Panc1 (cell line): Measurements from ENCODE around the gene F2. TPM values are rescaled to one million over a fixed set of nuclear protein-coding genes. Genes with fewer than 3 reads are reported as not detected.

ENCODE experiments used
- ATAC-seq: fragments of 200-7000 bp; cut with Tn5 transposase; 2 replicates; pipeline ENCODE4 v1.9.1; 2020; ENCODE audit warnings: mild to moderate bottlenecking, moderate library complexity
- BruUV-seq: library from RNA; stranded (reverse); fragments of 400-500 nt; replicated peaks from 2 replicates; lab custom pipeline; 2021; lab: Mats Ljungman, UMichigan
- CTCF ChIA-PET: fragments of 300-600 bp; sonication (Branson Sonifier 250); formaldehyde crosslinking; loops from one replicate; lab custom pipeline; 2022; ENCODE audit warnings: antibody characterized with exemption; lab: Charles Lee
- POLR2A ChIA-PET: fragments of 300-600 bp; sonication (Branson Sonifier 250); formaldehyde crosslinking; loops from one replicate; lab custom pipeline; 2022; ENCODE audit warnings: antibody characterized with exemption; lab: Charles Lee
- DNase-seq: peaks from one replicate; pipeline ENCODE4 v3.0.0-alpha.2; 2010; ENCODE audit warnings: low read depth, low spot score
- H3K27ac ChIP-seq: 2 replicates; pipeline ENCODE4 v1.5.1; 2011; ENCODE audit warnings: mild to moderate bottlenecking, low read length, inconsistent platforms
- H3K27me3 ChIP-seq: fragments of 200-500 bp; sonication (Bioruptor generic); 2 replicates; pipeline ENCODE4 v1.6.0; 2014; ENCODE audit warnings: low read length, inconsistent platforms; ENCODE audit not compliant: control insufficient read depth, insufficient read depth
- H3K36me3 ChIP-seq: fragments of 200-500 bp; sonication (Bioruptor generic); 2 replicates; pipeline ENCODE4 v1.5.1; 2014; ENCODE audit warnings: inconsistent platforms, mild to moderate bottlenecking, low read length, moderate library complexity; ENCODE audit not compliant: control insufficient read depth, insufficient read depth
- H3K4me1 ChIP-seq: 2 replicates; pipeline ENCODE4 v1.5.1; 2011; ENCODE audit warnings: inconsistent platforms, mild to moderate bottlenecking, low read length, moderate library complexity; ENCODE audit not compliant: control insufficient read depth, insufficient read depth
- H3K4me3 ChIP-seq, 2 experiments: 2 replicates each; pipeline ENCODE4 v1.5.1; 2011 to 2012; ENCODE audit warnings: low read depth in 2 of 2, low read length in 2 of 2, mild to moderate bottlenecking in 2 of 2, inconsistent platforms in 1 of 2, moderate library complexity in 1 of 2
- H3K9me3 ChIP-seq: fragments of 200-500 bp; sonication (Bioruptor generic); 2 replicates; pipeline ENCODE4 v1.5.1; 2014; ENCODE audit warnings: low read depth, mild to moderate bottlenecking, inconsistent platforms, low read length, moderate library complexity; ENCODE audit not compliant: control insufficient read depth, insufficient read depth
- POLR2AphosphoS5 ChIP-seq: IDR thresholded peaks from 2 replicates; pipeline ENCODE4 v1.6.1; 2012; ENCODE audit warnings: mild to moderate bottlenecking, low read depth, low read length, moderate library complexity
- SIN3A ChIP-seq: IDR thresholded peaks from 2 replicates; pipeline ENCODE4 v1.6.1; 2012; ENCODE audit warnings: low read depth, mild to moderate bottlenecking, low read length, moderate library complexity, borderline replicate concordance; ENCODE audit not compliant: insufficient read depth
- TCF7L2 ChIP-seq: IDR thresholded peaks from 2 replicates; pipeline ENCODE4 v1.6.1; 2011; ENCODE audit warnings: mild to moderate bottlenecking, low read depth, low read length, inconsistent platforms
- in situ Hi-C: cut with HindIII; loops from 2 replicates; pipeline ENCODE4 v1.10.0; 2016; ENCODE audit warnings: low sequenced_read_pairs, low pct_unique_long_range_greater_than_20kb
- intact Hi-C: fragments of 100-400 bp; cut with micrococcal nuclease; formaldehyde crosslinking; loops from one replicate; pipeline ENCODE4 v1.10.0; 2022; ENCODE audit not compliant: unreplicated experiment
- total RNA-seq: library from RNA; stranded (reverse); gene quantifications from one replicate; pipeline ENCODE4 v1.2.1, GENCODE V29; 2021; ENCODE audit not compliant: unreplicated experiment
- TF ChIP-seq, protein P1 (sequence below): fragments of 450-650 bp; IDR thresholded peaks from 2 replicates; pipeline ENCODE4 v1.5.1; 2017; ENCODE audit warnings: mild to moderate bottlenecking
- TF ChIP-seq, protein P2 (sequence below), 2 experiments: IDR thresholded peaks; 2 replicates each; pipeline ENCODE4 v1.6.1; 2011 to 2012; ENCODE audit warnings: low read depth in 2 of 2, control low read depth in 1 of 2, low read length in 1 of 2, mild to moderate bottlenecking in 1 of 2, moderate library complexity in 1 of 2; ENCODE audit not compliant: insufficient read depth in 1 of 2

F2 gene
- total RNA-seq, 1 experiment from 2014 or later = 0.64 TPM

DNA sequence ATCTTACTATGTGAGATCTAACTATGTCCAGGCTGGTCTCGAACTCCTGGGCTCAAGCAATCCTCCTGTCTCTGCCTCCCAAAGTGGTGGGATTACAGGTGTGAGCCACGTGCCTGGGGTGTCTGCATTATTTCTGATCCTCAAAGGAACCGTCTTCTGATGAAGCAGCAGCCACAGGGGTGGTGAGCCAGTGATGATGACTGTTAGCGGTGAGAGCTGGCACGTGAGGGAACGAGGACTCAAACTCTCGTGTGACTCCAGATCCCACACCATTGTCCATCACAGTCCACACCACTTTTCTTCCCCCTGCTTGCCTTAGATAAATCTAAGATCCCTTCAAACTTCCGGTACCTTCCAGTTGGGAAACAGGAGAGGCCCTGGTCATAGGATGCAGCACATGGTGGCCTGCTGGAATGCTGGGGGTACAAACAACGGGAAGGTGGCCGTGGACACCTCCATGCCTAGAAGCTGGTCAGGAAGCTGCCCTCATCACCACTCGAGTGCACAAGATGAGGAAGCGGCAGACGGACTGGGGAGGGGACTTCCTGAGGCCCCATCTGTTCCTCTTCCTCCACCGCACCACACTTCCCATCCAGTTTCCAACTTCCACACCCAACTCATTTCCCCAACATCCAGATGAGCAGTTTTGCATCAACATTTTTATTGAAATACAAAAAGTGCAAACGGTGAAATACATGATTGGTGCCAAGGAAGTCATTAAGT lies 42.4 kb upstream of the F2 start:
- H3K27me3 ChIP-seq = no peaks in the 10 kb centered on the region
- POLR2A ChIA-PET = interaction anchor here (0.7 kb wide), 1 partner anchor 58 kb away, joined by 14 read pairs; no protein-coding TSS in a partner anchor
- BruUV-seq = no TSS peak

GRCh38 chr11:46677169-46677568 lies 41.8 kb upstream of the F2 start:
- CTCF ChIA-PET = no interaction called here
- TF ChIP-seq, protein P1, sequence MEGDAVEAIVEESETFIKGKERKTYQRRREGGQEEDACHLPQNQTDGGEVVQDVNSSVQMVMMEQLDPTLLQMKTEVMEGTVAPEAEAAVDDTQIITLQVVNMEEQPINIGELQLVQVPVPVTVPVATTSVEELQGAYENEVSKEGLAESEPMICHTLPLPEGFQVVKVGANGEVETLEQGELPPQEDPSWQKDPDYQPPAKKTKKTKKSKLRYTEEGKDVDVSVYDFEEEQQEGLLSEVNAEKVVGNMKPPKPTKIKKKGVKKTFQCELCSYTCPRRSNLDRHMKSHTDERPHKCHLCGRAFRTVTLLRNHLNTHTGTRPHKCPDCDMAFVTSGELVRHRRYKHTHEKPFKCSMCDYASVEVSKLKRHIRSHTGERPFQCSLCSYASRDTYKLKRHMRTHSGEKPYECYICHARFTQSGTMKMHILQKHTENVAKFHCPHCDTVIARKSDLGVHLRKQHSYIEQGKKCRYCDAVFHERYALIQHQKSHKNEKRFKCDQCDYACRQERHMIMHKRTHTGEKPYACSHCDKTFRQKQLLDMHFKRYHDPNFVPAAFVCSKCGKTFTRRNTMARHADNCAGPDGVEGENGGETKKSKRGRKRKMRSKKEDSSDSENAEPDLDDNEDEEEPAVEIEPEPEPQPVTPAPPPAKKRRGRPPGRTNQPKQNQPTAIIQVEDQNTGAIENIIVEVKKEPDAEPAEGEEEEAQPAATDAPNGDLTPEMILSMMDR = no peak
- TF ChIP-seq TCF7L2 (no peak), POLR2AphosphoS5 (no peak), SIN3A (no peak)
- TF ChIP-seq, protein P2, sequence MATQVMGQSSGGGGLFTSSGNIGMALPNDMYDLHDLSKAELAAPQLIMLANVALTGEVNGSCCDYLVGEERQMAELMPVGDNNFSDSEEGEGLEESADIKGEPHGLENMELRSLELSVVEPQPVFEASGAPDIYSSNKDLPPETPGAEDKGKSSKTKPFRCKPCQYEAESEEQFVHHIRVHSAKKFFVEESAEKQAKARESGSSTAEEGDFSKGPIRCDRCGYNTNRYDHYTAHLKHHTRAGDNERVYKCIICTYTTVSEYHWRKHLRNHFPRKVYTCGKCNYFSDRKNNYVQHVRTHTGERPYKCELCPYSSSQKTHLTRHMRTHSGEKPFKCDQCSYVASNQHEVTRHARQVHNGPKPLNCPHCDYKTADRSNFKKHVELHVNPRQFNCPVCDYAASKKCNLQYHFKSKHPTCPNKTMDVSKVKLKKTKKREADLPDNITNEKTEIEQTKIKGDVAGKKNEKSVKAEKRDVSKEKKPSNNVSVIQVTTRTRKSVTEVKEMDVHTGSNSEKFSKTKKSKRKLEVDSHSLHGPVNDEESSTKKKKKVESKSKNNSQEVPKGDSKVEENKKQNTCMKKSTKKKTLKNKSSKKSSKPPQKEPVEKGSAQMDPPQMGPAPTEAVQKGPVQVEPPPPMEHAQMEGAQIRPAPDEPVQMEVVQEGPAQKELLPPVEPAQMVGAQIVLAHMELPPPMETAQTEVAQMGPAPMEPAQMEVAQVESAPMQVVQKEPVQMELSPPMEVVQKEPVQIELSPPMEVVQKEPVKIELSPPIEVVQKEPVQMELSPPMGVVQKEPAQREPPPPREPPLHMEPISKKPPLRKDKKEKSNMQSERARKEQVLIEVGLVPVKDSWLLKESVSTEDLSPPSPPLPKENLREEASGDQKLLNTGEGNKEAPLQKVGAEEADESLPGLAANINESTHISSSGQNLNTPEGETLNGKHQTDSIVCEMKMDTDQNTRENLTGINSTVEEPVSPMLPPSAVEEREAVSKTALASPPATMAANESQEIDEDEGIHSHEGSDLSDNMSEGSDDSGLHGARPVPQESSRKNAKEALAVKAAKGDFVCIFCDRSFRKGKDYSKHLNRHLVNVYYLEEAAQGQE (IDR thresholded peaks at IDR 0.05; ENCODE audit: insufficient read depth in 1 of 2, low read depth in 2 of 2, low read length in 1 of 2) = no peak
- H3K4me3 ChIP-seq = no peak overlapping the region
- H3K27ac ChIP-seq = no peak overlapping the region
- no peaks in the 10 kb centered on the region for H3K27me3 ChIP-seq
- H3K4me1 ChIP-seq = peaks cover 8% of the 10 kb centered on the region
- TSS peak; percentile 90 for BruUV-seq
- ATAC-seq = no peak
- no peak for DNase-seq
- POLR2A ChIA-PET = no interaction called here
- in situ Hi-C loops (no loop called here), intact Hi-C loops (no loop called here)
- no peaks in the 10 kb centered on the region for H3K9me3 ChIP-seq
- H3K36me3 ChIP-seq = no peaks in the 10 kb centered on the region

More for the DNA sequence above, 42.4 kb upstream of the F2 start:
- H3K27ac ChIP-seq = no peak overlapping the region
- in situ Hi-C loops = no loop called here
- CTCF ChIA-PET = no interaction called here
- H3K4me1 ChIP-seq = peaks cover 8% of the 10 kb centered on the region
- H3K4me3 ChIP-seq = no peak overlapping the region
- TF ChIP-seq SIN3A (no peak), POLR2AphosphoS5 (no peak)
- TF ChIP-seq, protein P1 = no peak
- TF ChIP-seq, protein P2 (IDR thresholded peaks at IDR 0.05; ENCODE audit: insufficient read depth in 1 of 2, low read depth in 2 of 2, low read length in 1 of 2) = no peak
- DNase-seq (no peak), ATAC-seq (no peak)
- H3K9me3 ChIP-seq = no peaks in the 10 kb centered on the region
- intact Hi-C loops = no loop called here
- no peaks in the 10 kb centered on the region for H3K36me3 ChIP-seq
